ENCODE data around the gene ANKRD12.

GRCh38 chr18:9234528-9234927 is 97.9 kb downstream of the ANKRD12 start:
- TF ChIP-seq CTCF (IDR thresholded peaks at IDR 0.05; ENCODE audit: low read depth, low read length) (no peak), EZH2phosphoT487 (IDR thresholded peaks at IDR 0.05; ENCODE audit: low read depth) (no peak)
